Tongue (tissue), 2 donors: ENCODE data around the gene TMX3. TPM values are rescaled to one million over a fixed set of nuclear protein-coding genes. Genes with fewer than 3 reads are reported as not detected.
A peak's percentile ranks its signal among the peaks of the same experiment; 100 is the strongest.

Experiments used
- DNase-seq: peaks from one replicate; pipeline ENCODE4 v3.0.0-alpha.2; 2015
- total RNA-seq: library from RNA; depleted of rRNA; stranded (reverse); fragments of >200 nt; gene quantifications from one replicate; pipeline ENCODE4 v1.2.3, GENCODE V29; 2014

The TMX3 gene
- total RNA-seq: 68.8 TPM

DNA sequence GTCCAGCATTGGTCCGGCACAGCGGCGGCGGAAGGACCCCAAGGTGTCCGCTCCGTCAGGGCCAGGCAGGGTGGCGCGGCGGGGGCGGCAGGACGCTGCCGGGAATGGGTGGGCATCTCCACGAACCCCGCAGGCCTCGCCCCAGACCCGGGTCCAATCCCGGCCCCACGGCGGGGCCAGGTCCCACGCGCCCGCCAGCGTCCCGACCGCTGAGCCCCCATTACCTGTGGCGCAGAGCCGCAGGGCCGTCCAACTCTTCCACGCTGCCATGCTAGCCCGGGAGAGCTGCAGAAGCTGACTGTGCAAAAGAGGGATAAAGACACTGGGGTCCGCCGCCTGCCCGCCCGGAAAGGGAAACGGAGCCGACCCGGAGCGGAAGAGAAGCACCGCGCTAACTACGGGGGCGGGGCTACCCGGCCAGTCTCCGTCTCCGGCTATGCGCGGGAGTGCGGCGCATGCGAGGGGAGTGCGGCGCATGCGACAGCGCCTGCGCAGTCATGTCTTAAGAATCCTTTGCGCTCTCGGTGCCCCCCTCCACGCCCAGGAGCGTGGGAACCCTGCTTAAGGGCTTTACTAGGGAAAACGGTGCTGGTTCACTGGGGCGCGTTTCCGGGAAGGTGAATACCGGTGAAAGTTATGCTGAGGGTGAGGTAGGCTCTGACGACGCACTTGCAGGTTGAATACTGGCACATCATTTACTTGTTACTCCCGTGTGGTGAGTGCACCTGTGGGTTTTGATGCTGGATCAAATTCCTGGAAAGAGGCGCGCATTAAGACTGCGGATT lies at the start of gene TMX3:
Gene TMX3, minus strand, starts transcription at position 397 of the 785 bp plus-strand sequence. Its CDS starts 127 bp downstream, at position 270.
- peak; percentile 97 for DNase-seq

GRCh38 chr18:68764016-68764415 lies 49.1 kb upstream of the TMX3 start:
- DNase-seq: no peak

- DNase-seq: no peak
These were observed 48.2 kb upstream of the TMX3 start for GRCh38 chr18:68763083-68763482.

DNA sequence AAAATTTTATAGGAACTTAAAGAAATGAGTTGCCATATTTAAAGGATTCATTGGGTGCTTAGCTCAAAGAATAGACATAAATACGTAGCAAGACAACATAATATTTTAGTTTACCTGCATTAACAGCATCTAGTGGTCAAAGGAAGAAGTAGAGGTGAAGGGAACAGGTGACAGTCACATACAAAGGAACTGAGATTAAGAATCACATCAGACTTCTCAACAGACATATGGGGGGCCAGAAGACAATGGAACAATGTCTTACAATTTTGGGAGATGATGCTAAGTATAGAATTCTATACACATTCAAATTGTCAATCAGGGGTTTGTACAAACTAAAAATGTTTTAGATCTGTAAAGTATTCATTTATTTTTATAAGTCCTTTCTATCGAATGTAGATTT lies 44.4 kb upstream of the TMX3 start:
- DNase-seq: no peak

GRCh38 chr18:68757126-68757525 lies 42.2 kb upstream of the TMX3 start:
- DNase-seq: no peak

DNA sequence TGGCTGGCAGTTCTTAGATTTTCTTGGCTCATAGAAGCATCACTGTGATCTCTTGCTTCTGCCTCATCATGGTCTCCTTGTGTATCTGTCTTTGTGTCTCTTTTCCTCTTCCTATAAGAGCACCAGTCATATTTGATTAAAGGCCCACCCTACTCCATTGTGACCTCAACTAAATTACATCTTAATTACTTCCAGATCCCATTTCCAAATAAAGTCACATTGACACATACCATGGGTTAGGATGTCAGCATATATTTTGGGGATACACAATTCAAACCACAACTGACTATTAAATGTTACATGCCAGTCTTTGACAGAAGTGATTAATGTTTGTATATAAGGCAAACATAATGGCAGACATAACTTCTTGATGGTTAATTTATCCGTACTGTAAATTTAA lies 27.3 kb upstream of the TMX3 start:
- DNase-seq: no peak

DNA sequence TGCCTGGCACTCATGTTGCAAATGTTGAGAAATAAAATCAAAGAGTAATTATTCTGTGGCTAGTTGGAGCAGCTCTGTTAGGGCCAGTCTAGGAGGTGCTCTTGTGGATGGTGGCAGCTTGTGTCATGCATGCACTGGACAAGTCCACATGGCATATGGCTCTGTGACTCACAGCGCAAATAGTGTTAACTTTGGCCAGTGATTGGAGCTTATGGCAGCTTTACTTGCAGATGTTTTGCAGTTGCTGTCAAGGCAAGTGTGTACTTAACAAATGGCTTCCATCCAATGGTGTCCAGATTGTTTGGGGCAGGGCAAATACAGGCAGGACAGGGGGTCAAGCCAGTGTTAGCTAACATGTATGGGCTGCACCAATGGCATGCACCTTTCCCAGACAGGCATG lies 26.1 kb upstream of the TMX3 start:
- no peak for DNase-seq

DNA sequence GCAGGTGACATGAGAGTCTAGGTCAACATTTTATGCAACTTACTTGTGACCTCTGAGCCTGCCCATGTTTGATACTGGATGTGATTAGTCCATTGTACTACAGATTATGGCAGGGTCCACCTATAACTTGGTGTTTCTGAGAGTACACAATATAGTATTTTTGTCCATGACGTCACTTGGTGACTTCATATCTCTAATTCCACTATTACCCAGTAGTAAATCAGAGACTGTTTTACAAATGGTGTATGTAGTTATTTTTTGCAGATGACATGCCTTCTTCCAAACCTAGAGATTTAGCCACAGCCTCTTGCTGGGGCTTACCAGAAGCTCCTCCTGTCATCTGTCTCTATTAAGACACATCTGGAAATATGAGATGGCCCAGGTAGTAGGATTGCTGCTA lies 24.6 kb upstream of the TMX3 start:
- no peak for DNase-seq

GRCh38 chr18:68738564-68738963 lies 23.7 kb upstream of the TMX3 start:
- DNase-seq: no peak

DNA sequence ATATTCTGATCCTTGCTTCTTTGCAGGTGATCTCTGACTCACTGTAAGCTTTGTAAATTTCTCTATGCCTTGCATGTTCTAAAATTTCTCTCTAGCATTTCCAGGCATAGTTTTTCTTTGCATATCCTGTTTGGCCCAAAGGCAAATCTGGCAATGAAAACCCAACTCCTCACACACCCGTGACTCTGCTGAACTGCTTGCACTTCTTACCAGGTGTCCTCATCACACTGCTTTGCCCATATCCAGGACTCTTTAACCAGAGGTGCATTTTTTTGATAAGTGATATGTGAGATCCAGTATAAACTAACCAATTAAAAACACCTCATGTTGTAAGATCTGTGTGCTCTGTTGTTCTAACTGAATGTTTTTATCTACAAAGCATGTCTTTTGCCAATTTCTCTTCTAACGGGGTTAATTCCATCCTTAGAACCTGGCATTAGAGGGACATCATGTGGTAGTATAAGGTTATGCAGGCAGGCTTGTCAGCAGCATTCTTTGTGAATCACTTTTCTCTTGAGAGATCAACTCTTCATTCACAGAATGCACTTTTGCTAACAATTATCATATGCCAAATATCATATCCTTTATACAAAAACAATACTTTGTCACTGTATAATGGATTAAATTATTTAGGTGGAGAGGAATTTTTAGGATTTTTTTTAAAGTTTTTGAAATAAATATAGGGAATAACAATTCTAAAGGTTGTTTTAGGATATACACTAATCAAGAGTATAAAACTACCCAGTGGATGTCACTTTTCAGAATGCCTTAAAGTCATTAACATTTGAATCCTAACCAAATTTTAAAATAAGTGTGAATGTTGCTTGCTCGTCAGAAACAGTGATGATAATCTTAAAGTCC lies 20.8 kb upstream of the TMX3 start:
- peak; percentile 38 for DNase-seq

DNA sequence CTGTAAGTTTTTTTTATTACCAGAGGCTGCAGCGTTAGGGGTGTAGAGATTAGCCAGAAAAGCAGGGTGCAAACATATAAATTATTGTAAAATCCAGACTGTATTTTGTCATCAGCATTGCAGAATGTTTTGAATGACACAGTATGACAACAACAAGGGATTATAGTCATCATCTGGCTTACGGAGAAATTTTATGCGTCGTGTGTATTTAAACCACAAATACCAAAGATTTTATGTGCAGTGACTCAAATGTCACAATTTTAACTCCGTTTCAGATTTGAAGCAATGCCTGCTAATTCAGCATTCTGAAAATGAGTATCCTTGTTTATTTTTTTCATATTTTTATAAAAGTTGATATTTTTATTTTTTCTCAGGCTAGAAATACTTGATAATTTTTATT lies 19.4 kb upstream of the TMX3 start:
- no peak for DNase-seq

DNA sequence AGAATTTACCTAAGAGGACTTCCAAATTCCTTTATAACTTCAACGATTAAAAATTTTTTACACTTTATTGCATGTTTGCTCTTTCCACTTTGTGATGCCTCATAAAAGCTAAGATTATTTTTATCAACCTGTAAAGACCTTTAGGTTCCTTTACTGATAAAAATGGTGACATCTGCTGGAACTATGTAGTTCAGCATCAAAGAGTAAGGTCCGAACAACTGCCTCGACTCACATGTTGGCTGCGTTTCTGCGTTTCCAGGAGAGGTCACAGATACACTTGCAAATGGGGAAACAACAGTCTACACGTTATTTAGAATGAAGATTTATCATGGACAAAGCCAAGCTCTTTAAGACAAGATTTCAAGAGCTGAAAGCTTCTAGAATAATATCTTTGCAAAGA lies 18.8 kb upstream of the TMX3 start:
- DNase-seq: no peak

GRCh38 chr18:68728081-68728700 lies 13.3 kb upstream of the TMX3 start:
- DNase-seq: no peak

- DNase-seq: no peak
These were observed 12.6 kb upstream of the TMX3 start for GRCh38 chr18:68727506-68727905.

DNA sequence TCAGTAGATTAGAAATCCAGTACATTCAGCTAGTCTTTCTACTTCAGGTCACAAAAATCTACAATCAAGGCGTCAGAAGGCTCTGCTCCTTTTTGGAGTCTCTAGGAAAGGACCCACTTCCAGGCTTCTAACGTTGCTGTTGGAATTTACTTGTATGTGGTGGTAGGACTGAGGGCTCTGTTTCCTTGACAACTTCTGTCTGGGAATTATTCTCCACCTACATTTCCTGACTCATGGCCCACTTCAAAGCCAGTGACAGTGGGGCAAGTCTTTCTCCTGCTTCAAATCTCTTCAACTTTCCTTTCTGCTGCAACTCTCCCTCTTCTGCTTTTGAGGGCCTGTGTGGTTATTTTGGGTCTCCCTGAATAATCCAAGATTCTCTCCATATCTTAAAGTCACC lies 10.4 kb upstream of the TMX3 start:
- DNase-seq: no peak

DNA sequence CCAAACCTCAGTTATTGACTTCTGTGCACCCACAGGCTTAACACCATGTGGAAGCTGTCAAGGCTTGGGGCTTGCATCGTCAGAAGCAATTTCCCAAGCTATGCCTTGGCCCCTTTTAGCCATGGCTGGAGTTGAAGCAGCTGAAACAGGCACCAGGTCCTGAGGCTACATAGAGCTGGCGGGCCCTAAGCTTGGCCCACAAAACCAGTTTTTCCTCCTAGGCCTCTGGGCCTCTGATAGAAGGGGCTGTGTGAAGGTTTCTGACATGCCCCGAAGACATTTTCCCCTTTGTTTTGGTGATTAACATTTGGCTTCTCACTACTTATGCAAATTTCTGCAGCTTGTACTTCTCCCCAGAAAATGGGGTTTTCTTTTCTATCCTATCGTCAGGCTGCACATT lies 9.1 kb upstream of the TMX3 start:
- no peak for DNase-seq

DNA sequence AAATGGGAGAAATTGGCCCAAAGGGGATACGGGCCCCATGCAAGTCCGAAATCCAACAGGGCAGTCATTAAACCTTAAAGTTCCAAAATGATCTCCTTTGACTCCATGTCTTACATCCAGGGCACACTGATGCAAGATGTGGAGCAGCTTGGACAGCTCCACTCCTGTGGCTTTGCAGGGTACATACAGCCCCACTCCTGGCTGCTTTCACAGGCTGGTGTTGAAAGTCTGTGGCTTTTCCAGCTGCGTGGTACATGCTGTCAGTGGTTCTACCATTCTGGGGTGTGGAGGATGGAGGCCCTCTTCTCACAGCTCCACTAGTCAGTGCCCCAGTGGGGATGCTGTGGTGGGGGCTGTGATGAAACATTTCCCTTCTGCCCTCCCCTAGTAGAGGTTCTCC lies 8.6 kb upstream of the TMX3 start:
- DNase-seq: no peak

- DNase-seq: no peak
These were observed 7.9 kb upstream of the TMX3 start for GRCh38 chr18:68722821-68723220.

DNA sequence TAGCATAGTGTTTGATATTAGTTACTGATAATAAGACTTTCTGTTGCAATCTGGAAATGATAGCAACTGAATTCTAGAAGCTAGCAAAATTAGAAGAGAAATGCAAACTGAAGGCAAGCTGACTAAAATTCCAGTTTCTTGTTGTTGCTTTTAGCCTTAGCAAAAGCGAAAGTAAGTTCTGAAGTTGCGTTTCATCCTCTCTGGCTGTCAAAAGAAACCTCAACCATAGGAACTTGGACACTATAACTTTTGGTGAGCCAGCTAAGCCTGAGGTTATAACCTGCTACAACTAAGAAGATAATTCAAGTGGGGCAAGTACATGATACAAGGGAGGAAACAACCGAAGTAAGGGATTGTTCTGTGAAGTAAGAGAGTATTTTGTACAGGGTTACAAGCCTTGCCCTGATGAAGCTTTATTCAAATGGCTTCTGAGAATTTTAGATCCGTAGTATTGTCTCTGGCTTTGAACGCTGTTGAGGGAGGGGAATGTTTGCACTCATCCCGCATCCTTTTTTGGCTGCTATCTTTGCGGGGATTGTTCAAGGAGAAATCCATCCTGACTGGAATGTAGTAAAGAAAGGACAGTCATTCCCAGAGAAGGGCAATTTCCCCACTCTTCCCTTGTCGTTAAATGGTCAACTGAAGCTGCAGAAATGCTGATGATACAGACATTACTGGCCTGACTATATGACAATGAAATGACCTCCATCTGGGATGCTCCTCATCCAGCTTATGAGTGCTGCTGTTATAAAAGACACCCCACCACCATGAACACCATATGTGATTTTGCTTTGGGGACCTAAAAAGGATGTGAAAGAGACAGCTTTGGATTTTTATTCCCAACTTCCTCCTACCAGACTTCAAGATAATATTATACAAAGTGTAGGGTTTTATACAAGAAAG lies 7.0 kb upstream of the TMX3 start:
- no peak for DNase-seq

GRCh38 chr18:68714366-68714711 lies 569 bp downstream of the TMX3 start:
- DNase-seq: peak; percentile 30

- no peak for DNase-seq
These were observed 1.1 kb downstream of the TMX3 start for GRCh38 chr18:68713796-68714195.

GRCh38 chr18:68713131-68713530 lies 1.8 kb downstream of the TMX3 start:
- DNase-seq: no peak
